ENCODE data around the gene NCAPG2. TPM values are rescaled to one million over a fixed set of nuclear protein-coding genes. Genes with fewer than 3 reads are reported as not detected.

Gene NCAPG2
- total and polyA plus RNA-seq, 2 experiments from 2014 or later: 38.7 to 91.2 TPM

- H3K4me1 Mint-ChIP-seq: no peaks in the 10 kb centered on the region
- Histone ChIP-seq H3K4me2 (no peak overlapping the region), H3K79me2 (replicated peaks; ENCODE audit: insufficient read depth) (no peaks in the 10 kb centered on the region), H3K36me3 (ENCODE audit: insufficient read depth) (peaks cover 1% of the 10 kb centered on the region; the same call in 1 of the 2 replicates), H4K20me1 (replicated peaks; ENCODE audit: insufficient read depth) (no peaks in the 10 kb centered on the region), H3K27me3 (ENCODE audit: insufficient read depth) (no peaks in the 10 kb centered on the region), H3K27ac (ENCODE audit: low read depth) (no peak overlapping the region), H3K4me3 (no peak overlapping the region), H3K9me2 (ENCODE audit: insufficient read depth) (no peaks in the 10 kb centered on the region), H3K4me1 (ENCODE audit: insufficient read depth) (no peaks in the 10 kb centered on the region), H2AFZ (no peak overlapping the region), H3F3A (replicated peaks; ENCODE audit: low read depth) (no peaks in the 10 kb centered on the region)
- peaks cover 2% of the 10 kb centered on the region for H3K27me3 Mint-ChIP-seq (ENCODE audit: insufficient read depth, low read depth, poor library complexity)
- DNase-seq (ENCODE audit: low spot score) (no peak), ATAC-seq (no peak)
- H3K36me3 Mint-ChIP-seq (ENCODE audit: low read depth): peaks cover 25% of the 10 kb centered on the region
- TF ChIP-seq ETS1 (IDR thresholded peaks at IDR 0.05): no peak
- TF ChIP-seq EZH2 (IDR thresholded peaks at IDR 0.05; ENCODE audit: low read depth, unreplicated experiment): no peak
- no peak overlapping the region for H3K4me3 Mint-ChIP-seq
- no peaks in the 10 kb centered on the region for H3K9me3 Mint-ChIP-seq
- H3K27ac Mint-ChIP-seq: no peak overlapping the region; the same call in 1 of the 2 replicates
These were observed 49.3 kb upstream of the NCAPG2 start for GRCh38 chr7:158753900-158754299.

- H2AFZ ChIP-seq: no peak overlapping the region
- no peak overlapping the region for H3K27ac ChIP-seq (ENCODE audit: low read depth)
- H4K20me1 ChIP-seq (replicated peaks; ENCODE audit: insufficient read depth): no peaks in the 10 kb centered on the region
- no peaks in the 10 kb centered on the region for H3K79me2 ChIP-seq (replicated peaks; ENCODE audit: insufficient read depth)
- ATAC-seq (no peak), DNase-seq (ENCODE audit: low spot score) (no peak)
- peaks cover 4% of the 10 kb centered on the region for H3K36me3 ChIP-seq (ENCODE audit: insufficient read depth)
- H3K4me2 ChIP-seq: no peak overlapping the region
- no peak overlapping the region for H3K4me3 ChIP-seq
- Mint-ChIP-seq H3K27me3 (ENCODE audit: insufficient read depth, low read depth, poor library complexity) (peaks cover 2% of the 10 kb centered on the region), H3K9me3 (no peaks in the 10 kb centered on the region), H3K4me1 (no peaks in the 10 kb centered on the region), H3K27ac (no peak overlapping the region), H3K4me3 (no peak overlapping the region), H3K36me3 (ENCODE audit: low read depth) (peaks cover 14% of the 10 kb centered on the region; the same call in 2 of the 3 replicates)
- H3F3A ChIP-seq (replicated peaks; ENCODE audit: low read depth): no peaks in the 10 kb centered on the region
- no peaks in the 10 kb centered on the region for H3K9me2 ChIP-seq (ENCODE audit: insufficient read depth)
- no peaks in the 10 kb centered on the region for H3K27me3 ChIP-seq (ENCODE audit: insufficient read depth)
- H3K4me1 ChIP-seq (ENCODE audit: insufficient read depth): no peaks in the 10 kb centered on the region
- TF ChIP-seq POLR2AphosphoS5 (IDR thresholded peaks at IDR 0.05; ENCODE audit: low read depth) (no peak), ZNF331 (CRISPR knock-in tag; IDR thresholded peaks at IDR 0.05; ENCODE audit: low read depth) (no peak), ETS1 (IDR thresholded peaks at IDR 0.05) (no peak), CREB1 (CRISPR knock-in tag; IDR thresholded peaks at IDR 0.05; ENCODE audit: low read depth) (no peak), STAT1 (IDR thresholded peaks at IDR 0.05; ENCODE audit: unreplicated experiment) (no peak), CTCF (conservative IDR thresholded peaks at IDR 0.05; ENCODE audit: low read depth in 2 of 2) (no peak), ZNF114 (CRISPR knock-in tag; IDR thresholded peaks at IDR 0.05) (no peak), JUNB (IDR thresholded peaks at IDR 0.05; ENCODE audit: unreplicated experiment) (no peak)
- TF ChIP-seq, protein P1, sequence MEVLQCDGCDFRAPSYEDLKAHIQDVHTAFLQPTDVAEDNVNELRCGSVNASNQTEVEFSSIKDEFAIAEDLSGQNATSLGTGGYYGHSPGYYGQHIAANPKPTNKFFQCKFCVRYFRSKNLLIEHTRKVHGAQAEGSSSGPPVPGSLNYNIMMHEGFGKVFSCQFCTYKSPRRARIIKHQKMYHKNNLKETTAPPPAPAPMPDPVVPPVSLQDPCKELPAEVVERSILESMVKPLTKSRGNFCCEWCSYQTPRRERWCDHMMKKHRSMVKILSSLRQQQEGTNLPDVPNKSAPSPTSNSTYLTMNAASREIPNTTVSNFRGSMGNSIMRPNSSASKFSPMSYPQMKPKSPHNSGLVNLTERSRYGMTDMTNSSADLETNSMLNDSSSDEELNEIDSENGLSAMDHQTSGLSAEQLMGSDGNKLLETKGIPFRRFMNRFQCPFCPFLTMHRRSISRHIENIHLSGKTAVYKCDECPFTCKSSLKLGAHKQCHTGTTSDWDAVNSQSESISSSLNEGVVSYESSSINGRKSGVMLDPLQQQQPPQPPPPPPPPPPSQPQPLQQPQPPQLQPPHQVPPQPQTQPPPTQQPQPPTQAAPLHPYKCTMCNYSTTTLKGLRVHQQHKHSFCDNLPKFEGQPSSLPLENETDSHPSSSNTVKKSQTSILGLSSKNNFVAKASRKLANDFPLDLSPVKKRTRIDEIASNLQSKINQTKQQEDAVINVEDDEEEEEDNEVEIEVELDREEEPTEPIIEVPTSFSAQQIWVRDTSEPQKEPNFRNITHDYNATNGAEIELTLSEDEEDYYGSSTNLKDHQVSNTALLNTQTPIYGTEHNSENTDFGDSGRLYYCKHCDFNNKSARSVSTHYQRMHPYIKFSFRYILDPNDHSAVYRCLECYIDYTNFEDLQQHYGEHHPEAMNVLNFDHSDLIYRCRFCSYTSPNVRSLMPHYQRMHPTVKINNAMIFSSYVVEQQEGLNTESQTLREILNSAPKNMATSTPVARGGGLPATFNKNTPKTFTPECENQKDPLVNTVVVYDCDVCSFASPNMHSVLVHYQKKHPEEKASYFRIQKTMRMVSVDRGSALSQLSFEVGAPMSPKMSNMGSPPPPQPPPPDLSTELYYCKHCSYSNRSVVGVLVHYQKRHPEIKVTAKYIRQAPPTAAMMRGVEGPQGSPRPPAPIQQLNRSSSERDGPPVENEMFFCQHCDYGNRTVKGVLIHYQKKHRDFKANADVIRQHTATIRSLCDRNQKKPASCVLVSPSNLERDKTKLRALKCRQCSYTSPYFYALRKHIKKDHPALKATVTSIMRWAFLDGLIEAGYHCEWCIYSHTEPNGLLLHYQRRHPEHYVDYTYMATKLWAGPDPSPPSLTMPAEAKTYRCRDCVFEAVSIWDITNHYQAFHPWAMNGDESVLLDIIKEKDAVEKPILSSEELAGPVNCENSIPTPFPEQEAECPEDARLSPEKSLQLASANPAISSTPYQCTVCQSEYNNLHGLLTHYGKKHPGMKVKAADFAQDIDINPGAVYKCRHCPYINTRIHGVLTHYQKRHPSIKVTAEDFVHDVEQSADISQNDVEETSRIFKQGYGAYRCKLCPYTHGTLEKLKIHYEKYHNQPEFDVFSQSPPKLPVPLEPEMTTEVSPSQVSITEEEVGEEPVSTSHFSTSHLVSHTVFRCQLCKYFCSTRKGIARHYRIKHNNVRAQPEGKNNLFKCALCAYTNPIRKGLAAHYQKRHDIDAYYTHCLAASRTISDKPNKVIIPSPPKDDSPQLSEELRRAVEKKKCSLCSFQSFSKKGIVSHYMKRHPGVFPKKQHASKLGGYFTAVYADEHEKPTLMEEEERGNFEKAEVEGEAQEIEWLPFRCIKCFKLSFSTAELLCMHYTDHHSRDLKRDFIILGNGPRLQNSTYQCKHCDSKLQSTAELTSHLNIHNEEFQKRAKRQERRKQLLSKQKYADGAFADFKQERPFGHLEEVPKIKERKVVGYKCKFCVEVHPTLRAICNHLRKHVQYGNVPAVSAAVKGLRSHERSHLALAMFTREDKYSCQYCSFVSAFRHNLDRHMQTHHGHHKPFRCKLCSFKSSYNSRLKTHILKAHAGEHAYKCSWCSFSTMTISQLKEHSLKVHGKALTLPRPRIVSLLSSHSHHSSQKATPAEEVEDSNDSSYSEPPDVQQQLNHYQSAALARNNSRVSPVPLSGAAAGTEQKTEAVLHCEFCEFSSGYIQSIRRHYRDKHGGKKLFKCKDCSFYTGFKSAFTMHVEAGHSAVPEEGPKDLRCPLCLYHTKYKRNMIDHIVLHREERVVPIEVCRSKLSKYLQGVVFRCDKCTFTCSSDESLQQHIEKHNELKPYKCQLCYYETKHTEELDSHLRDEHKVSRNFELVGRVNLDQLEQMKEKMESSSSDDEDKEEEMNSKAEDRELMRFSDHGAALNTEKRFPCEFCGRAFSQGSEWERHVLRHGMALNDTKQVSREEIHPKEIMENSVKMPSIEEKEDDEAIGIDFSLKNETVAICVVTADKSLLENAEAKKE (CRISPR knock-in tag; IDR thresholded peaks at IDR 0.05): no peak
These were observed 47.1 kb upstream of the NCAPG2 start for GRCh38 chr7:158751751-158752150.

All from GM23338 (cell line).